Rectal smooth muscle tissue (tissue), 1 donor: ENCODE data around the gene GCLM.
"Not testable (repeated sequence)": the region's sequence is repeated elsewhere in the genome, so short reads cannot be mapped to it uniquely, and the experiment has no call there.

Source experiments
- H3K27ac ChIP-seq: one replicate; pipeline ENCODE4 v1.7.0; 2013; ENCODE audit warnings: low read depth, low read length, inconsistent platforms
- H3K27me3 ChIP-seq: one replicate; pipeline ENCODE4 v1.7.0; 2013; ENCODE audit warnings: low read length; ENCODE audit not compliant: control insufficient read depth, insufficient read depth
- H3K36me3 ChIP-seq: one replicate; pipeline ENCODE4 v1.7.0; 2013; ENCODE audit warnings: low read length; ENCODE audit not compliant: control insufficient read depth, insufficient read depth
- H3K4me1 ChIP-seq: one replicate; pipeline ENCODE4 v1.7.0; 2013; ENCODE audit warnings: low read length; ENCODE audit not compliant: control insufficient read depth, insufficient read depth
- H3K4me3 ChIP-seq: one replicate; pipeline ENCODE4 v1.7.0; 2013; ENCODE audit warnings: low read length
- H3K9ac ChIP-seq: one replicate; pipeline ENCODE4 v1.7.0; 2013; ENCODE audit warnings: low read length

Gene GCLM, protein sequence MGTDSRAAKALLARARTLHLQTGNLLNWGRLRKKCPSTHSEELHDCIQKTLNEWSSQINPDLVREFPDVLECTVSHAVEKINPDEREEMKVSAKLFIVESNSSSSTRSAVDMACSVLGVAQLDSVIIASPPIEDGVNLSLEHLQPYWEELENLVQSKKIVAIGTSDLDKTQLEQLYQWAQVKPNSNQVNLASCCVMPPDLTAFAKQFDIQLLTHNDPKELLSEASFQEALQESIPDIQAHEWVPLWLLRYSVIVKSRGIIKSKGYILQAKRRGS

DNA sequence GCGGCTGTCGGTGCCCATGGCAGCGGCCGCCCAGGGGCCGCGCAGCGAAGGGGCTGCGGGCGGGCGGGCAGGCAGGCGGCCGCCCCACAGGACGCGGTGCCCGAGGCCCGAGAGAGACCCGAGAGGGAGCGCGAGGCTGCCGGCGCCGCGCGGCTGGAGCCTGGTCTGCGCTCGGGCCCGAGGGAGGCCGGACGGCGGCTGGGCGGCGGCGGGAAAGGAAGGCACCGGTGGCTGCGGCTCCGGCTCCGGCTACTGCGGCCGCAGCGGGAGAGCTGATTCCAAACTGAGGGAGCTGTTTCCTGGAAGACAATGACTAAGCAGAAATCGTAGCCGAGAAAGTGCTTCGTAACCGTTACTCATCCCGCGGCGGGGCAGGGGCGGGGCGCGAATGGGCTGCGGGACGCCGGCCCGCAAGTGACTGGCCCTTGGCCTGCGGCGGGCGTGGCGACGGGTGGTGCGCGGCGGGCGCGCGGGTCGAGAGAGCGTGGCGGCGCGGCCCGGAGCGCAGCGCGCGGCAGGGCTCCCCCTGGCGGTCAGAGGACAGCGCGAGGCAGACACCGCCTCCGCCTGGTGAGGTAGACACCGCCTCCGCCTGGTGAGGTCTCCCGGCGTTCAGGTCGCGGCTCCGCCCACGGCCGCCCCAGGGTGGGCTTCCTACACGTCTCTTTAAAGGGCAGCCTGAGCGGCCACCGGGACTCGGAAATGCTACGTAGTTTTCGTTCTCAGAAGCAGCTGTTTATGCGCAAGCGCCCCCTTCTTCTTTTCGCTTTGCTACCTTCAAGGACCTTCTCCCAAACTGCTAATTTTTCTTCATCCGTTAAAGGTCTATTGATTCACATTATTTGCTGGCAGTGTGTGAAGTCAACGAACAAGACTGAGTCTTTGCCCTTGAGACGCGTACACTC, at the start of gene GCLM:
Gene GCLM (minus strand): TSS at position 285 of the 905 bp plus-strand sequence. CDS start 267 bp downstream, at position 18.
- peak within 1 kb of the TSS; percentile 70 for H3K27ac ChIP-seq
- H3K36me3 ChIP-seq: no peaks in the 10 kb centered on the region
- H3K27me3 ChIP-seq: no peaks in the 10 kb centered on the region
- peak within 1 kb of the TSS; percentile 82 for H3K4me3 ChIP-seq
- H3K4me1 ChIP-seq: no peaks in the 10 kb centered on the region
- H3K9ac ChIP-seq: peak within 1 kb of the TSS; percentile 39

GRCh38 chr1:93958726-93959100, 49.5 kb upstream of the GCLM start:
- Histone ChIP-seq H3K4me1 (no peaks in the 10 kb centered on the region), H3K27ac (no peak overlapping the region), H3K27me3 (no peaks in the 10 kb centered on the region), H3K4me3 (no peak overlapping the region), H3K36me3 (no peaks in the 10 kb centered on the region), H3K9ac (no peak overlapping the region)

DNA sequence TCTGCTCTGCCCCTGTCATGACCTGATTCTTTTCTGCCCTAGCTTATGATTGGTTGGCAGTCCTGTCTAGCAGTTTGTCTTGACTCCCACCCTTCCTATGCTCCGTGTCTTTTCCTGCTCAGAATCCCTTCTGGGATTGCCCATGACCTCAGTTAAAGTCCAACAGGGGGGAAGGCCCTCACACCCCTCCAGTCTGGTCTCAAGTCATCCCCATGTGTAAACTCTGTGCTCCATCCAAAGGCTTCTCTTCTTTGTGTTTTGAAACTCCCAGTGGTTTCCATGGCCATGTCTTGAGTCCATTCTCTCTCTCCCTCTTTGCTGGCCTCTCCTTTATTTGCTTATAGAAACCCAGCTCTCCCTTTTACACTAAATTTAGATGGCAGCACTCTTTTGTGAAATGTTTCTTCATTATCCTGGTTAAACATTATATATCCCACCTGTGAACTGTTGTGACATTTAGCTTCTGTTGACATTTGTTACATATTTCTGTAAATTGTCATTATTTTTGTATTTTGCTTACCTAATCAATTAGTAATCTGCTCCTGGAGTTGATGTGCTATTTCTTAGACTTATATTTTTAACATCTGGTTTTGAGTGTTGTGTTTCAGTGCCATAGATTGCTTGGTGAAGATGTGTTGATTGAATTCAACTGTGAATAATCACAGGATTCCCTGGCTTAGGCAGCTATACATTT, 48.9 kb upstream of the GCLM start:
- no peaks in the 10 kb centered on the region for H3K36me3 ChIP-seq
- no peak overlapping the region for H3K4me3 ChIP-seq
- H3K27ac ChIP-seq: no peak overlapping the region
- no peak overlapping the region for H3K9ac ChIP-seq
- no peaks in the 10 kb centered on the region for H3K4me1 ChIP-seq
- H3K27me3 ChIP-seq: no peaks in the 10 kb centered on the region

GRCh38 chr1:93955765-93956164, 46.5 kb upstream of the GCLM start:
- no peaks in the 10 kb centered on the region for H3K4me1 ChIP-seq
- H3K27ac ChIP-seq: no peak overlapping the region
- no peaks in the 10 kb centered on the region for H3K36me3 ChIP-seq
- H3K4me3 ChIP-seq: no peak overlapping the region
- H3K9ac ChIP-seq: no peak overlapping the region
- no peaks in the 10 kb centered on the region for H3K27me3 ChIP-seq

- not testable (repeated sequence) for H3K36me3 ChIP-seq, H3K4me1 ChIP-seq, H3K27me3 ChIP-seq, H3K27ac ChIP-seq, H3K4me3 ChIP-seq, H3K9ac ChIP-seq
Observed at GRCh38 chr1:93947002-93947686, 37.9 kb upstream of the GCLM start.

DNA sequence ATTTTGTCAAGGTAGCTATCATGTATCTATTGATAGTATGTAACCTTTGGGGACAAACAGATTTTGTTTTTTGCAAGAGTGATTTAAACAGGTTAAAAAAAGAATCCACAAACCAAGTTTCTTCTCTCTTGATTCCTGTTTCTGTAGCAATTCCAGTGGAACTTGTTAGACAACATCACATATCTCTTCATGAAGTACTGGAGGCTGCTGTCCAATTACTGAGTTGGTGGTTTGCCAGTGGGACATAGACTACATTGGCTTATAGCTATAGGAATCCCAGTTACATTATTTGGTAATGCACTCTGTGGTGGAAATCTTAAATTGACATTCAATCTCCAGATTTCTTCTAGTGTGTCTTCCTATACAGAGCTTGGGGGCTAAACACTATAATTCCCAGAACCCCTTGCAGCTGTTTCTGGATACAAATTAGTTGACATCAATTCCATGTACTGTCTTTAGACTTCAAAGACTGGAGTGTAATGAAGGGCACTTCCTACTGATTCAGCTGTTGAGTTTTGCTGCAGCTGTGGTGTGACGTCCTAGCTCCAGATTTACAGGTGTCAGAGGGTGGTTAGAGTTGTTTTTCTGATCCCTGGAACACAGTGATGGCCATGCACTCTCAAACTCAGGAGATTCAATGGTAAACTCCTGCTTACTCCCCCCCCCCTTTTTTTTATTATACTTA, 29.4 kb upstream of the GCLM start:
- Histone ChIP-seq H3K27ac (no peak overlapping the region), H3K27me3 (no peaks in the 10 kb centered on the region), H3K9ac (no peak overlapping the region), H3K4me1 (no peaks in the 10 kb centered on the region), H3K4me3 (no peak overlapping the region), H3K36me3 (no peaks in the 10 kb centered on the region)

DNA sequence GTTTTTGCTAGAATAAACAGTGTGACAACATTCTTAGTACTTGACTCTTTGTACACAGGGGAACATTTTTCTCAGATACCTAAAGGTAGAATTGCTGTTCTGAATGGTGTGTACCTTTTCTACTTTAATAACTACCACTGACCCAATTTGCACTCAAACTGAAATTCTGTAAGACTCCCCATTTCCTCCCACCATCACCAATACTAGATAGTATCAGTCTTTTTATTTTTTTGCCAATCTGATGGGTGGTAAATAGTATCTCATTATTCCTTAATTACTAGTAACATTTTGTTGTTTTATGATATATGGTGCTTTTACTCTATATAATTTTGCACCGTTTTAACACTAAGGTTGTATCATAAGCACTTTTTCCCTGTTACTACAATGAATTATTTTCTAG, 28.8 kb upstream of the GCLM start:
- Histone ChIP-seq H3K27me3 (no peaks in the 10 kb centered on the region), H3K27ac (no peak overlapping the region), H3K4me3 (no peak overlapping the region), H3K36me3 (no peaks in the 10 kb centered on the region), H3K9ac (no peak overlapping the region), H3K4me1 (no peaks in the 10 kb centered on the region)

- no peak overlapping the region for H3K4me3 ChIP-seq
Observed at GRCh38 chr1:93925206-93925605, 16.0 kb upstream of the GCLM start.

GRCh38 chr1:93919780-93920179, 10.6 kb upstream of the GCLM start:
- H3K27ac ChIP-seq: no peak overlapping the region
- H3K9ac ChIP-seq: no peak overlapping the region
- H3K27me3 ChIP-seq: no peaks in the 10 kb centered on the region
- no peaks in the 10 kb centered on the region for H3K4me1 ChIP-seq
- H3K4me3 ChIP-seq: no peak overlapping the region
- no peaks in the 10 kb centered on the region for H3K36me3 ChIP-seq

More at GRCh38 chr1:93925206-93925605, 16.0 kb upstream of the GCLM start:
- Histone ChIP-seq H3K9ac (no peak overlapping the region), H3K36me3 (no peaks in the 10 kb centered on the region), H3K27me3 (no peaks in the 10 kb centered on the region), H3K4me1 (no peaks in the 10 kb centered on the region), H3K27ac (no peak overlapping the region)

DNA sequence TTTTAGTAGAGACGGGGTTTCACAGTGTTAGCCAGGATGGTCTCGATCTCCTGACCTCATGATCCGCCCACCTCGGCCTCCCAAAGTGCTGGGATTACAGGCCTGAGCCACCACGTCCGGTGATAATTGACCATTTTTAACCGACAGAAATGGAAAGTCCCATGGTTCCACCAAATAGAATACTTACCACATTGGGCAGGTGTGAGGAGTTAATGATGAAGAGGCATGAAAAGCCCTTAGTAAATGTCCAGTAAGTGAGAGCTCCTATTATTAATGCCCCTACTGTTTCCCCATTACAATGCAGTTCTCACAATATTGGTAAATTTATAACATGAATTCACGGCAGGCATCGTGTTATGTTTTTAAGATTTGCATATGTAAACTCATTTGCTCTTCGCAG, 8.1 kb upstream of the GCLM start:
- Histone ChIP-seq H3K27ac (no peak overlapping the region), H3K9ac (no peak overlapping the region), H3K36me3 (no peaks in the 10 kb centered on the region), H3K4me3 (no peak overlapping the region), H3K27me3 (no peaks in the 10 kb centered on the region), H3K4me1 (no peaks in the 10 kb centered on the region)

- not testable (repeated sequence) for H3K27me3 ChIP-seq, H3K27ac ChIP-seq, H3K36me3 ChIP-seq, H3K4me1 ChIP-seq, H3K4me3 ChIP-seq, H3K9ac ChIP-seq
Observed at GRCh38 chr1:93910880-93911279, 1.6 kb upstream of the GCLM start.
